HG03045 (cell line): ENCODE measurements around the gene OR4C15.

Source experiments
- ATAC-seq: cut with Tn5 transposase; IDR thresholded peaks from one replicate; pipeline ENCODE4 v1.9.1; 2021; ENCODE audit warnings: mild to moderate bottlenecking, moderate library complexity; ENCODE audit not compliant: unreplicated experiment

Gene OR4C15

GRCh38 chr11:55554169-55554568 lies at the start of gene OR4C15:
OR4C15 (plus strand) TSS chr11:55554469; CDS start chr11:55554469, 0 bp downstream.
- ATAC-seq, result no peak

GRCh38 chr11:55571828-55572227 lies 17.6 kb downstream of the OR4C15 start, which contains the start of gene OR4C16:
OR4C16 (plus strand) TSS chr11:55572128; CDS start chr11:55572128, 0 bp downstream.
- no peak for ATAC-seq

DNA sequence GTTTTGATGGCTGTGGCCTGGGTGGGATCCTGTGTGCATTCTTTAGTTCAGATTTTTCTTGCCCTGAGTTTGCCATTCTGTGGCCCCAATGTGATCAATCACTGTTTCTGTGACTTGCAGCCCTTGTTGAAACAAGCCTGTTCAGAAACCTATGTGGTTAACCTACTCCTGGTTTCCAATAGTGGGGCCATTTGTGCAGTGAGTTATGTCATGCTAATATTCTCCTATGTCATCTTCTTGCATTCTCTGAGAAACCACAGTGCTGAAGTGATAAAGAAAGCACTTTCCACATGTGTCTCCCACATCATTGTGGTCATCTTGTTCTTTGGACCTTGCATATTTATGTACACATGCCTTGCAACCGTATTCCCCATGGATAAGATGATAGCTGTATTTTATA lies 18.3 kb downstream of the OR4C15 start:
- no peak for ATAC-seq
